ENCODE results near the gene ANKH.
"Not testable (repeated sequence)": the region's sequence is repeated elsewhere in the genome, so short reads cannot be mapped to it uniquely, and the experiment has no call there.

The ANKH gene

GRCh38 chr5:14824499-14824898, 47.1 kb downstream of the ANKH start:
- DNase-seq, result no peak

GRCh38 chr5:14821100-14821845, 50.3 kb downstream of the ANKH start:
- DNase-seq, result no peak

- no peak for DNase-seq
Observed at GRCh38 chr5:14818931-14819790, 52.4 kb downstream of the ANKH start.

GRCh38 chr5:14817762-14818136, 53.8 kb downstream of the ANKH start:
- DNase-seq, result not testable (repeated sequence)

- no peak for DNase-seq
Observed at GRCh38 chr5:14816999-14817761, 54.4 kb downstream of the ANKH start.

GRCh38 chr5:14816374-14816998, 55.1 kb downstream of the ANKH start:
- DNase-seq, result no peak

GRCh38 chr5:14813747-14814146, 57.8 kb downstream of the ANKH start:
- DNase-seq, result no peak

GRCh38 chr5:14812166-14812565, 59.4 kb downstream of the ANKH start:
- no peak for DNase-seq

GRCh38 chr5:14810928-14811572, 60.5 kb downstream of the ANKH start:
- no peak for DNase-seq

- no peak for DNase-seq
Observed at GRCh38 chr5:14810282-14810681, 61.3 kb downstream of the ANKH start.

- DNase-seq, result no peak
Observed at GRCh38 chr5:14809369-14810155, 62.0 kb downstream of the ANKH start.

- DNase-seq, result no peak
Observed at GRCh38 chr5:14807471-14807870, 64.1 kb downstream of the ANKH start.

- DNase-seq, result no peak
Observed at GRCh38 chr5:14806456-14806855, 65.1 kb downstream of the ANKH start.

- no peak for DNase-seq
Observed at GRCh38 chr5:14802541-14802940, 69.0 kb downstream of the ANKH start.

GRCh38 chr5:14801792-14802191, 69.8 kb downstream of the ANKH start:
- no peak for DNase-seq

- DNase-seq, result not testable (repeated sequence)
Observed at GRCh38 chr5:14797385-14797784, 74.2 kb downstream of the ANKH start.

GRCh38 chr5:14794583-14795230, 76.9 kb downstream of the ANKH start:
- no peak for DNase-seq

GRCh38 chr5:14793851-14794250, 77.7 kb downstream of the ANKH start:
- DNase-seq, result no peak

GRCh38 chr5:14790911-14791310, 80.7 kb downstream of the ANKH start:
- DNase-seq, result no peak

GRCh38 chr5:14790220-14790619, 81.4 kb downstream of the ANKH start:
- DNase-seq, result no peak

All from DMS 273 treated with DMSO at 0.1 percent for 48 hours (cell line).